ENCODE measurements around the gene TMBIM6. TPM values are rescaled to one million over a fixed set of nuclear protein-coding genes. Genes with fewer than 3 reads are reported as not detected.
A peak's percentile ranks its signal among the peaks of the same experiment; 100 is the strongest.
"Not testable (repeated sequence)": the region's sequence is repeated elsewhere in the genome, so short reads cannot be mapped to it uniquely, and the experiment has no call there.

TMBIM6 gene
- total RNA-seq, 1 experiment from 2014 or later: 400 TPM

- peak; percentile 52 to 59 for DNase-seq
- H3K27ac ChIP-seq: no peak overlapping the region
- H3K36me3 ChIP-seq: no peaks in the 10 kb centered on the region
- peaks cover 8% of the 10 kb centered on the region; the same call in 1 of the 2 replicates for H3K4me1 ChIP-seq
- H3K9me3 ChIP-seq (replicated peaks): no peaks in the 10 kb centered on the region
- H3K27me3 ChIP-seq: no peaks in the 10 kb centered on the region
- H3K4me3 ChIP-seq: no peak overlapping the region
These were observed 36.7 kb downstream of the TMBIM6 start for GRCh38 chr12:49777800-49778748.

- Histone ChIP-seq H3K27ac (no peak overlapping the region), H3K36me3 (no peaks in the 10 kb centered on the region), H3K27me3 (no peaks in the 10 kb centered on the region), H3K4me3 (no peak overlapping the region), H3K9me3 (replicated peaks) (no peaks in the 10 kb centered on the region), H3K4me1 (peaks cover 23% of the 10 kb centered on the region)
- DNase-seq: no peak
These were observed 38.2 kb downstream of the TMBIM6 start for GRCh38 chr12:49779581-49779980.

GRCh38 chr12:49780914-49781313 lies 39.6 kb downstream of the TMBIM6 start:
- not testable (repeated sequence) for H3K36me3 ChIP-seq, H3K27ac ChIP-seq, DNase-seq

GRCh38 chr12:49783917-49784676 lies 42.7 kb downstream of the TMBIM6 start:
- peaks cover 16% of the 10 kb centered on the region for H3K36me3 ChIP-seq
- H3K9me3 ChIP-seq (replicated peaks): peaks cover 5% of the 10 kb centered on the region
- no peak overlapping the region for H3K4me3 ChIP-seq
- no peaks in the 10 kb centered on the region for H3K27me3 ChIP-seq
- DNase-seq: peak; percentile 74 to 88
- peaks cover 17% of the 10 kb centered on the region for H3K4me1 ChIP-seq
- H3K27ac ChIP-seq: peak overlapping the region; percentile 47

More at GRCh38 chr12:49780914-49781313, 39.6 kb downstream of the TMBIM6 start:
- H3K27me3 ChIP-seq; H3K9me3 ChIP-seq (replicated peaks); H3K4me3 ChIP-seq: not testable (repeated sequence)
- peaks cover 25% of the 10 kb centered on the region for H3K4me1 ChIP-seq

GRCh38 chr12:49784756-49785409 lies 43.5 kb downstream of the TMBIM6 start:
- H3K4me3 ChIP-seq: no peak overlapping the region
- H3K4me1 ChIP-seq: peaks cover 17% of the 10 kb centered on the region
- peaks cover 24% of the 10 kb centered on the region for H3K36me3 ChIP-seq
- peak in 1 of 2 experiments; percentile 41 for DNase-seq
- peak overlapping the region; percentile 47 for H3K27ac ChIP-seq
- no peaks in the 10 kb centered on the region for H3K27me3 ChIP-seq
- H3K9me3 ChIP-seq (replicated peaks): peaks cover 5% of the 10 kb centered on the region

- Histone ChIP-seq H3K36me3 (peaks cover 45% of the 10 kb centered on the region), H3K9me3 (replicated peaks) (peaks cover 5% of the 10 kb centered on the region), H3K4me3 (no peak overlapping the region), H3K27me3 (no peaks in the 10 kb centered on the region), H3K4me1 (peaks cover 17% of the 10 kb centered on the region), H3K27ac (no peak overlapping the region)
- DNase-seq: no peak
These were observed 46.3 kb downstream of the TMBIM6 start for GRCh38 chr12:49787672-49788071.

GRCh38 chr12:49789992-49790391 lies 48.6 kb downstream of the TMBIM6 start:
- no peak for DNase-seq
- no peaks in the 10 kb centered on the region for H3K27me3 ChIP-seq
- peaks cover 62% of the 10 kb centered on the region for H3K36me3 ChIP-seq
- H3K4me3 ChIP-seq: no peak overlapping the region
- H3K4me1 ChIP-seq: no peaks in the 10 kb centered on the region; the same call in 1 of the 2 replicates
- H3K27ac ChIP-seq: no peak overlapping the region
- H3K9me3 ChIP-seq (replicated peaks): peaks cover 5% of the 10 kb centered on the region

- Histone ChIP-seq H3K4me3 (no peak overlapping the region), H3K27ac (no peak overlapping the region), H3K27me3 (no peaks in the 10 kb centered on the region), H3K36me3 (peaks cover 71% of the 10 kb centered on the region), H3K4me1 (no peaks in the 10 kb centered on the region; the same call in 1 of the 2 replicates), H3K9me3 (replicated peaks) (peaks cover 5% of the 10 kb centered on the region)
- DNase-seq: no peak
These were observed 49.6 kb downstream of the TMBIM6 start for GRCh38 chr12:49790741-49791555.

- H3K4me3 ChIP-seq: no peak overlapping the region
- H3K27ac ChIP-seq: no peak overlapping the region
- H3K4me1 ChIP-seq: peaks cover 7% of the 10 kb centered on the region; the same call in 1 of the 2 replicates
- peaks cover 79% of the 10 kb centered on the region for H3K36me3 ChIP-seq
- H3K9me3 ChIP-seq (replicated peaks): peaks cover 5% of the 10 kb centered on the region
- H3K27me3 ChIP-seq: no peaks in the 10 kb centered on the region
- no peak for DNase-seq
These were observed 50.3 kb downstream of the TMBIM6 start for GRCh38 chr12:49791700-49792099.

GRCh38 chr12:49792181-49792970 lies 51.0 kb downstream of the TMBIM6 start:
- H3K9me3 ChIP-seq (replicated peaks): peaks cover 5% of the 10 kb centered on the region
- H3K27me3 ChIP-seq: no peaks in the 10 kb centered on the region
- peaks cover 12% of the 10 kb centered on the region for H3K4me1 ChIP-seq
- peaks cover 83% of the 10 kb centered on the region for H3K36me3 ChIP-seq
- no peak overlapping the region for H3K4me3 ChIP-seq
- no peak overlapping the region for H3K27ac ChIP-seq
- no peak for DNase-seq

GRCh38 chr12:49792976-49793580 lies 51.7 kb downstream of the TMBIM6 start:
- Histone ChIP-seq H3K27ac (no peak overlapping the region), H3K4me1 (peaks cover 19% of the 10 kb centered on the region), H3K36me3 (peaks cover 85% of the 10 kb centered on the region), H3K9me3 (replicated peaks) (peaks cover under 1% of the 10 kb centered on the region; the same call in 1 of the 2 replicates), H3K27me3 (no peaks in the 10 kb centered on the region), H3K4me3 (no peak overlapping the region)
- DNase-seq: no peak

- Histone ChIP-seq H3K27ac (no peak overlapping the region), H3K36me3 (peaks cover 85% of the 10 kb centered on the region), H3K4me1 (peaks cover 24% of the 10 kb centered on the region), H3K27me3 (no peaks in the 10 kb centered on the region), H3K9me3 (replicated peaks) (no peaks in the 10 kb centered on the region), H3K4me3 (no peak overlapping the region)
- DNase-seq: no peak
These were observed 52.3 kb downstream of the TMBIM6 start for GRCh38 chr12:49793620-49794019.

GRCh38 chr12:49794021-49794420 lies 52.7 kb downstream of the TMBIM6 start:
- peaks cover 28% of the 10 kb centered on the region for H3K4me1 ChIP-seq
- no peak overlapping the region for H3K27ac ChIP-seq
- H3K36me3 ChIP-seq: peaks cover 85% of the 10 kb centered on the region
- no peaks in the 10 kb centered on the region for H3K27me3 ChIP-seq
- DNase-seq: no peak
- no peaks in the 10 kb centered on the region for H3K9me3 ChIP-seq (replicated peaks)
- no peak overlapping the region for H3K4me3 ChIP-seq
